Testis (tissue), 3 donors: ENCODE measurements around the gene UPF3B. TPM values are rescaled to one million over a fixed set of nuclear protein-coding genes. Genes with fewer than 3 reads are reported as not detected.

ENCODE experiments used
- DNase-seq: peaks from one replicate; pipeline ENCODE4 v3.0.0-alpha.2; 2019
- H3K27ac ChIP-seq, 2 donors: fragments of 200-600 bp; sonication (generic); one replicate each; pipeline ENCODE4 v1.5.1; 2019
- H3K27me3 ChIP-seq: fragments of 200-600 bp; sonication (generic); one replicate; pipeline ENCODE4 v1.5.1; 2019
- H3K36me3 ChIP-seq: fragments of 200-600 bp; sonication (generic); one replicate; pipeline ENCODE4 v1.5.1; 2017; ENCODE audit warnings: low read depth; ENCODE audit errors: missing control alignments
- H3K4me1 ChIP-seq: fragments of 200-600 bp; sonication (generic); one replicate; pipeline ENCODE4 v1.5.1; 2019
- H3K4me3 ChIP-seq, 2 donors: fragments of 200-600 bp; sonication (generic); one replicate each; pipeline ENCODE4 v1.5.1; 2017 to 2019
- H3K9me3 ChIP-seq: fragments of 200-600 bp; sonication (generic); one replicate; pipeline ENCODE4 v1.5.1; 2017
- POLR2A ChIP-seq: fragments of 450-650 bp; IDR thresholded peaks from one replicate; pipeline ENCODE4 v1.6.1; 2017; ENCODE audit warnings: antibody characterized with exemption, mild to moderate bottlenecking, moderate library complexity
- WGBS, 2 donors: methylation state at CpG; one replicate each; pipeline ENCODE4 v1.1.5; 2018; 5-methylcytosine and 5-hydroxymethylcytosine counted together
- intact Hi-C: fragments of 100-400 bp; cut with DNase I; formaldehyde crosslinking; loops from one replicate; pipeline ENCODE4 v1.15.1; 2023; ENCODE audit warnings: low total_unique reads
- polyA plus RNA-seq: library from polyadenylated mRNA; stranded (reverse); fragments of 350-450 nt; fragmentation: Illumina TruSeq; extraction: RNeasy Lipid Tissue Mini Kit (QIAGEN cat#74804); gene quantifications from one replicate; pipeline ENCODE4 v1.2.3, GENCODE V29; 2014; ENCODE audit warnings: low read depth, low replicate concordance; ENCODE audit not compliant: insufficient read depth
- total RNA-seq, 2 donors: library from RNA; depleted of rRNA; stranded (reverse); fragments of >200 nt; gene quantifications; one replicate each; pipeline ENCODE4 v1.2.3, GENCODE V29; 2016
- TF ChIP-seq, protein P1 (sequence below), 3 experiments: fragments of 450-650 bp in 2 of 3; fragments of 200-600 bp in 1 of 3; sonication (generic) in 1 of 3; IDR thresholded peaks; one replicate each; pipeline ENCODE4 v1.5.1; 2016 to 2019; ENCODE audit warnings: antibody characterized with exemption in 3 of 3, mild to moderate bottlenecking in 2 of 3, moderate library complexity in 1 of 3

The UPF3B gene
- total and polyA plus RNA-seq, 3 donors from 2014 or later, result 6.9 to 12.7 (median 7.4) TPM

DNA sequence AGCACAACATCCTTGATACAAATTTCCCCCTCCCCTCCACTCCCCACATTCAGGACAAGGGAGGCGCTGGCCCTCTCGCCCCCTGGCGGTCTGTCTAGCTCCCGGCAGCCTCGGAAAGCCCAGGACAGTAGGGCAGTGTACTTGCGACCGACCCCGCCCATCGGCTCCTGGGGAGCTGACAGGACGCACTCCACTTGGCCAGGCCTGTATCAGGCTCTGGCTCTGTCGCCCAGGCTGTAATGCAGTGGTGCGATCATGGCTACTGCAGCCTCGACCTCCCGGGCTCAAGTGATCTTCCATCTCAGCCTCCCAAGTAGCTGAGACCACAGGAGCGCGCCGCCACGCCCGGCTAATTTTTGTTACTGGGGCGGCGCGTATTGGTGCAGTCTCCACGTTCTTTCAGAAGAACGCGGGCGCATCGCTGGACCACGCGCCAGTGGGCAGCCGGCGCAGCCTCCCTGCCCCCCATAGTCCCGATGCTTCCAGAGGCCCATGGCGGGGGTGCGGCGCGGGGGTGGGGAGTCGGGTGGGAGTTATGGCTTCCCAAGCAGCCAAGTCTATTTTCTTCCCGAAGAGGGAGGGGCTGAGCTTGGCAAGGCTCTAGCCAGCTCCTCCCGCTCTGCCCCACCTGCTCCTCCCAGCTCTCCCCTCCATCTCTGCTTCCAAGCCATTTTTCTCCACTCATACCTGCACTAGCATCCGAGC lies 35.1 kb upstream of the UPF3B start:
- DNase-seq, result peak; percentile 62
- no peaks in the 10 kb centered on the region for H3K4me1 ChIP-seq
- no peak overlapping the region for H3K4me3 ChIP-seq
- H3K27me3 ChIP-seq, result no peaks in the 10 kb centered on the region
- H3K27ac ChIP-seq, result no peak overlapping the region
- H3K36me3 ChIP-seq, result no peaks in the 10 kb centered on the region
- intact Hi-C loops, result no loop called here
- TF ChIP-seq, protein P1, sequence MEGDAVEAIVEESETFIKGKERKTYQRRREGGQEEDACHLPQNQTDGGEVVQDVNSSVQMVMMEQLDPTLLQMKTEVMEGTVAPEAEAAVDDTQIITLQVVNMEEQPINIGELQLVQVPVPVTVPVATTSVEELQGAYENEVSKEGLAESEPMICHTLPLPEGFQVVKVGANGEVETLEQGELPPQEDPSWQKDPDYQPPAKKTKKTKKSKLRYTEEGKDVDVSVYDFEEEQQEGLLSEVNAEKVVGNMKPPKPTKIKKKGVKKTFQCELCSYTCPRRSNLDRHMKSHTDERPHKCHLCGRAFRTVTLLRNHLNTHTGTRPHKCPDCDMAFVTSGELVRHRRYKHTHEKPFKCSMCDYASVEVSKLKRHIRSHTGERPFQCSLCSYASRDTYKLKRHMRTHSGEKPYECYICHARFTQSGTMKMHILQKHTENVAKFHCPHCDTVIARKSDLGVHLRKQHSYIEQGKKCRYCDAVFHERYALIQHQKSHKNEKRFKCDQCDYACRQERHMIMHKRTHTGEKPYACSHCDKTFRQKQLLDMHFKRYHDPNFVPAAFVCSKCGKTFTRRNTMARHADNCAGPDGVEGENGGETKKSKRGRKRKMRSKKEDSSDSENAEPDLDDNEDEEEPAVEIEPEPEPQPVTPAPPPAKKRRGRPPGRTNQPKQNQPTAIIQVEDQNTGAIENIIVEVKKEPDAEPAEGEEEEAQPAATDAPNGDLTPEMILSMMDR (IDR thresholded peaks at IDR 0.05), result no peak
- TF ChIP-seq POLR2A, result no peak
- H3K9me3 ChIP-seq, result no peaks in the 10 kb centered on the region
- WGBS, 2 donors, result 0 to 2% methylated on average over 2 to 10 of the region's 40 CpGs

DNA sequence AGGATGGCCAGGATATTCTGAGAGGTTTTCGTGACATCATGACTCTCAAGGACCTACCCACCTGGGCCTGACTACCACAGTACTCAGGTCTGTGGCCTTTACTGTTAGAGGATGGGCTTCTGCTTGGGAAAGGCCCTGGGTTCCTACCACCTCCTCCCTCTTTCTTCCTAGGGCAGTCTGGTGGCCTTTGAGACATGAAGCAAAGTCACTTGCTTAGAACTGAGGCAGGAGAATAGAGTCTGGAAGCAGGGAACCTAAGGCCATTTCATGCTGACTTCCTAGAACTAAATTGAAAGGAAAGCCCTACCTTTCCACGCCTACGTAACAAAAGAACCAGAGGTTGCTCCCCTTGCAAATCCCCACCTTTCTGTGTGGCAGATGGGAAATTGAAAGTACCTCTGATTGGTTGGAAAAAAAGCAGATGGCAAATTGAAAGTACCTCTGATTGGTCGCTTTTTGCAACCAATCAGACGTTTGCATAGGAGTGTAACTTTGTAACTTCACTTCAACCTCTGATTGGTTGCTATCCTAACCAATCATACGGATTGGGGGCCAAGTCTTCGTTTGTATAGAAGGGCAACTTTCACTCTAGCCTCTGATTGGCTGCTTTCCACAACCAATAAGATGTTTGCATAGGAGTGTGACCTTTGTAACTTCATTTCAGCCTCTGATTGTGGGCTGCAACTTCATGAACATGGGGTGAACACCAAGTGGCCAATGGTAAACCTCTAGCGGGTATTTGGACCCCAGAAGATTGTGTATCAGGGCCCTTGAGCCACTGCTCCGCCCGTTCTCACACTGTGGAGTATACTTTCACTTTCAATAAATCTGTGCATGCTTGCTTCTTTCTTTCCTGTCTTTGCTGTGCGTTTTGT lies 33.0 kb upstream of the UPF3B start:
- Histone ChIP-seq H3K27me3 (no peaks in the 10 kb centered on the region), H3K36me3 (no peaks in the 10 kb centered on the region), H3K4me1 (no peaks in the 10 kb centered on the region), H3K27ac (no peak overlapping the region), H3K4me3 (no peak overlapping the region), H3K9me3 (no peaks in the 10 kb centered on the region)
- intact Hi-C loops, result no loop called here
- TF ChIP-seq POLR2A, result no peak
- TF ChIP-seq, protein P1 (IDR thresholded peaks at IDR 0.05), result no peak
- WGBS, 2 donors, result 50 to 65% methylated on average over 9 to 11 of the region's 11 CpGs
- DNase-seq, result peak; percentile 18

DNA sequence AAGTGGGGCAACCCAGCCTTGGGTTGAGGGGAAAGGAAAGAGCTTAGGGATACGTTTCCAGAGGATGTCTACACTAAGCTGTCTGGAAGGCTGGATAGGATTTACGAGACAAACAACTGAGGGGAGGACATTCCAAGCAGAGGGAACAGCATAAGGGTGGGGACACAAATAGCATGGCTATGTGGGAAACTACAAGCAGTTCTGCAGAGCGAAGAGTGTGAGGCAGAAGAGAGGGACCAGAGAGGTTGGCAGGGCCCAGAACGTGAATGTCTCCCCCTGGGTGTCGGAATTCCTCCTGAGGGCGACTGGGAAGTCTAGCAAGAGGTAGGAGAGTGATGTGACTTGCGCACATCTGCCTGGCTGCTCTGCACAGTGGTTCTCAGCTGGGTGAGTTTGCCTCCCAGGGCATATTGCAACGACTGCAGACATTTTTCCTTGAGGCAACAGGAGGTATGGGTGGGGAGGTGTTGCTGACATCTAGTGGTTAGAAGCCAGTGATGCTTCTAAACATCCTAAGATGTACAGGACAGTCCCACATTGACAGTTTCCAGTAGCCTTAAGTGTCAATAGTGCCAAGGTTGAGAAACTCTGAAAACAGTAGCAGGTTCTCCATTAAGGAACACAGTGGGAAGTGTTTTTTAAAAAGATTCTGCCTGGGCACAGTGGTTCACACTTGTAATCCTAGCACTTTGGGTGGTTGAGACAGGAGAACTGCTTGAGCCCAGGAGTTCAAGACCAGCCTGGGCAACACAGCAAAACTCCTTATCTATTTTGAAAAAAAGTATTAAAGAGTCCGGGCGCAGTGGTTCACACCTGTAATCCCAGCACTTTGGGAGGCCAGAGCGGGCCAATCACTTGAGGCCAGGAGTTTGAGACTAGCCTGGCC lies 28.0 kb upstream of the UPF3B start:
- H3K9me3 ChIP-seq, result no peaks in the 10 kb centered on the region
- peak; percentile 20 for DNase-seq
- H3K27me3 ChIP-seq, result no peaks in the 10 kb centered on the region
- 51 to 73% methylated on average over 8 to 9 of the region's 11 CpGs for WGBS, 2 donors
- intact Hi-C loops, result no loop called here
- no peaks in the 10 kb centered on the region for H3K36me3 ChIP-seq
- no peak for TF ChIP-seq POLR2A
- TF ChIP-seq, protein P1 (IDR thresholded peaks at IDR 0.05), result peak in 2 of 3 experiments; percentile 29 to 38
- H3K4me3 ChIP-seq, result no peak overlapping the region
- no peak overlapping the region for H3K27ac ChIP-seq
- no peaks in the 10 kb centered on the region for H3K4me1 ChIP-seq

DNA sequence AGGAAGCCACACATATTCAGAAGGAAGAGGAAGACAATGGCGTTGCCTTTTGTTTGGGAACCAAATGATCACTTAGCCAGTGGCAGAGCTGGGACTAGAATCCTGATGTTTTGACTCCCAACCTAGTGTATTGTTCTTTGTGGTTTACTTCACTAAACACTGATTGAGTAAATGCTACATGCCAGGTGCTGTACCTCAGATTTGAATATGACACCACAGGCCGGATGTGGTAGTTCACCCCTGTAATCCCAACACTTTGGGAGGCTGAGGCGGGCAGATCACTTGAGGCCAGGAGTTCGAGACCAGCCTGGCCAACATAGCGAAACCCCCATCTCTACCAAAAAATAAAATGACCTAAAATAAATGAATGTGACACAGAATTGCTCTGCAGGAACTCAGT lies 27.3 kb upstream of the UPF3B start:
- 83 to 89% methylated on average over 5 of the region's 5 CpGs for WGBS, 2 donors

More for the DNA sequence above, 27.3 kb upstream of the UPF3B start:
- Histone ChIP-seq H3K27me3 (no peaks in the 10 kb centered on the region), H3K9me3 (no peaks in the 10 kb centered on the region), H3K36me3 (no peaks in the 10 kb centered on the region), H3K27ac (no peak overlapping the region), H3K4me1 (no peaks in the 10 kb centered on the region), H3K4me3 (no peak overlapping the region)
- intact Hi-C loops, result no loop called here
- no peak for TF ChIP-seq POLR2A
- TF ChIP-seq, protein P1 (IDR thresholded peaks at IDR 0.05), result no peak
- DNase-seq, result no peak
